GM19240 (cell line): ENCODE data around the gene GLI1.
A peak's percentile ranks its signal among the peaks of the same experiment; 100 is the strongest.
"Not testable (repeated sequence)": the region's sequence is repeated elsewhere in the genome, so short reads cannot be mapped to it uniquely, and the experiment has no call there.

Source experiments
- DNase-seq: peaks from one replicate; pipeline ENCODE4 v3.0.0; 2011; ENCODE audit warnings: low spot score; ENCODE audit not compliant: insufficient read length

The GLI1 gene

DNA sequence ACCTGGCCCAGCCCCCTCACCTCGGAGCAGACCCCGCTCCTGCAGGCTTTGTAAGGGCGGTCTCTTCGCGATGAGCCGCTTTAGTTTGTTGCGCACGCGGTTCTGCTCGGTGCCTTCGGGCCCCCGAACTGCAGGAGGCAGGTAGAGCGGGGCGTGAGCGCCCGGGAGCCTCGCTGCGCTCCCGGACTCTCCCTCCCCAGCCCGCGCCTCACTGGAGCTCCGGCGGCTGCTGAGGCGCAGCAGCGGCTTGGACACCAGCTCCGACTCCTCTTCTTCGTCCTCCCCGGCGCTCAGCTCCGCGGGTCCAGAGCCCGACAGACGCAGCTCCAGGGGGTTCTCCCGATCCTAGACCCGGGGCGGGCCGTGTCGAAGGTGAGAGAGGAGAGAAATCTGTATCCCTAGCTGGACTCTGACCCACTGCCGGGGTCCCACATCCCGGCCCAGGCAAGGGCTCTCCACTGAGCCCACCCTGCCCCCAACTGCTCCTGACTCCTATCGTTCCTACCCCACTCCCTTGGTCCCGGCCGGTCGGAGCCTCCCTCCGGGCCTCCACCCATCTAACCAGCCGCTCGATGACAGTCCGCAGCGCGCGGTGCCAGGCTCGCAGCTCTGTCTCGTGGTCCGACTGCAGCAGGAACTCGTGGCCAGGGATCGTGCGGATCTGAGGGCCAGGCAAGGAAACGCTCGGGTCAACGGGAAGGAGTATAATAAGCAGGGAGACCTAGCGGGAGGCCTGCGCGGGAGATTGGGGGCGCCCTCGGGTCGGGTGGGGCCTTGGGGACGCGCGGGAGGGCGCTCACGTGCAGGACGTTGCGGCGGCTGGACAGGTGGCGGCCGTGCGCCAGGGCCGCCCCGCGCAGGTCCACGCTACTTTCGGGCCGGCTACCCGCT, 15.9 kb downstream of the GLI1 start:
- DNase-seq = no peak

GRCh38 chr12:57476162-57476992, 16.8 kb downstream of the GLI1 start:
- no peak for DNase-seq

DNA sequence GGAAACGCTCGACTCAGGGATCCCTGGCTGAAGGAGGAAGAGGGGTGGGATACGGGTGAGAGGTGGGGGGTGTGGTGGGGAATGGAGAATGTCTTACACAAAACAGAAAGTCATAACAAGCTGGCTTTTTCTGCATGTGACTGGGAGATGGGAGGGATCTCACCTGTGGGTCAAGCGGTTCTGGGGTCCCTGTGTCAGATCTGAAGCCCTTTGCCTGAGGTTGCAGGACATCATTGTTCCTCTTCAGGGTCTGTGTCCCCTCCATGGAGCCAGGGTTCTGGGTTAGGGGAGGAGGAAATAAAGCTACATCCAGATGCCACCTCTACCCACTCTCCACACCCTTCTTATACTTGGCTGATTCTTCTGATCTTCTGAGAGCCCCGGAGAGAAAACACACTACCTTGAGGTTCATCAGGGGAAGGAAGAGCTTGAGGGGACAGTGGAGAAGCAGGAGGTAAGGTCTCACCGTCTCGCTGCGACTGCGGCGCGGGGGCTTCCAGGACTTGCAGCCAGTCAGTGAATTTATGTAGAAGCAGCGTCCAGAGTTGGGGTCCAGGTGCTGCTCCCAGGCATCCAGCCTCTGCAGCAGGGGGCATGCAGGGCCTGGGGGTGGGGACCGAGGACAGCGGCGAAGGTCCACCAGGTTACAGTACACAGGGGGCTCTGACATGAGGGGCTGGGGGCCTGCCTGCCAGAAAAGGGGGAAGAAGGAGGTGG, 17.6 kb downstream of the GLI1 start:
- no peak for DNase-seq

DNA sequence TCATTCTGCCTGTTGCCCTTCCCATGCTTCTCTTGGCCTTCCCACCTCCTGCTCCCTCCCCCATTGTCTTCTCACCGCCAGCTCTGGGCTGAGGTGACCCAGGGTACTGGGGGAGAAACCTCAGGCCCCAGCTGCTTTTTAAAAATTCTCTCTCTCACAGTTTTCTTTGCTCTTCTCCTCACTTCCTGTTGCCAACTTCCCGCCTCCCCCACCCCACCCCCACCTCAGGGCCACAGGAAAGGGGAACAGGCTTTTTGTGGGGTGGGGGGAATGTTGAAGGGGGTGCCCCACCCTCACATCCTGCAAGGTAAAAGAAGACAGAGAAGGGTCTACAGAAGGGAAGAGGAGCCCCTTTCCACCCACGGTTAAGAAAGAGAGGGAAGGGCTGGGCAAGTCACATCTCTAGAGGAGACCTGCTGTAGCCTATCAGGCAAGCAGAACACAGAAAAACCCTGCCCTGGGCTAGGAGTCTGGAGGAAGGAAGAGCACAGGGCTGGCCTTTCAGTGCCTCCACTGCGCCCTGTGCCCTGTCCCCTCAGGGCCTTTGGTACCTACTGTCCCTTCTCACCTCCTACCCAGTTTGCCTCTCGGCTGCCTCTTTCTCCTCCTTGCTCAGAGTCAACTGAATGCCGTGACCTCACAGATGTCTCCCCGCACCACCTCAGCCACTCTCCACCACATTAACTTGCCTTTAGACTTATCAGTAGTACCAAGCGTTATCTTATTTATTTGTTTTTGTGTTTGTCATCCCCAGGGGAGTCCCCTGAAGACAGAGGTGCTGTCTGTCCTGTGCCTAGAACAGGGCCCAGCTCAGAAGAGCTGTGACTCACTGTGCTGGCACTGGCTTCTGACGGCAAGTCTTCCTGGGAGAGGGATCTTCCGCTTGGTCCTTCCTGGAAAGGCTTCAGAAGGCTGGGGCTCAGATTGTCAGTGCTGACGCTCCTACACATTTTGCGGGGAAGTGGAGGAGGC, 18.4 kb downstream of the GLI1 start:
- DNase-seq = no peak

GRCh38 chr12:57479043-57479375, 19.4 kb downstream of the GLI1 start:
- DNase-seq = no peak

GRCh38 chr12:57479376-57480115, 20.0 kb downstream of the GLI1 start, which contains the start of gene ARHGAP9:
Gene ARHGAP9, minus strand, starts transcription at chr12:57479866. Its CDS starts 460 bp downstream, at chr12:57479406.
- no peak for DNase-seq

DNA sequence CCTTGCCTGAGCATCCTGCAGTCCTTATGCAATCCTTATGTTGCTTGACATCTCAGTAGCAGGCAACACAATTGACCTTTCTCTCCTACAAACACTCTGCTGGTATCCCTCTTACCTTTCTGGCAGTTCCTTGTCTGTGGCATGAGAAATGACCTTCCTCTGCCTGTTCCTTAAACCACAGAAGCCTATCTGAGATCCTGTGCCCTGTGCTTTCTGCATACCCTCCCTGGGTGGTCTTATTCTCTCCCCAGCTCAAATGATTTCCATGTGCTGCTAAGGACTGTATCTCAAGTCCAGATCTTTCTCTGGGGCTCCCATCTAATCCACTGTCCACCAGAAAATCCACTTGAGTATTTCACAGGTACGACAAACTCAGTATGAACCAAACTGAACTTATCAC, 22.1 kb downstream of the GLI1 start:
- no peak for DNase-seq

GRCh38 chr12:57483466-57483865, 23.9 kb downstream of the GLI1 start:
- no peak for DNase-seq

DNA sequence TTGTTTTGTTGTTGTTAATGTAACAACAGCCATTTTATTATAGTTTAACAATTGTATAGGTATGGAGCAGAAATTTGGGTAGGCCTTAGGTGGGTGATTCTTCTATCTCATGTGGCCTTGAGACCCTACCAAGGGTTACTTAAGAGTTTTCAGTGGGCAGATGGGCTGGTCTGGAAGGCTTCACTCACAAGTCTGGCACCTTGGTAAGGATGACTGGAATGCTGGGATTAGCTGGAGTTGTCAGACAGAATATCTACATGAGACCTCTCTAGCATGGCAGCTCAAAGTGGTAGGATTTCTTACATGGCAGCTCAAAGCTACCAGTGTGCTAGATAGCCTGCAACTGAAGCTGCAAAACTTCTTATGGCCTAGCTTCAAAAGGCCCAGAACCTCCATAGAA, 26.1 kb downstream of the GLI1 start:
- no peak for DNase-seq

DNA sequence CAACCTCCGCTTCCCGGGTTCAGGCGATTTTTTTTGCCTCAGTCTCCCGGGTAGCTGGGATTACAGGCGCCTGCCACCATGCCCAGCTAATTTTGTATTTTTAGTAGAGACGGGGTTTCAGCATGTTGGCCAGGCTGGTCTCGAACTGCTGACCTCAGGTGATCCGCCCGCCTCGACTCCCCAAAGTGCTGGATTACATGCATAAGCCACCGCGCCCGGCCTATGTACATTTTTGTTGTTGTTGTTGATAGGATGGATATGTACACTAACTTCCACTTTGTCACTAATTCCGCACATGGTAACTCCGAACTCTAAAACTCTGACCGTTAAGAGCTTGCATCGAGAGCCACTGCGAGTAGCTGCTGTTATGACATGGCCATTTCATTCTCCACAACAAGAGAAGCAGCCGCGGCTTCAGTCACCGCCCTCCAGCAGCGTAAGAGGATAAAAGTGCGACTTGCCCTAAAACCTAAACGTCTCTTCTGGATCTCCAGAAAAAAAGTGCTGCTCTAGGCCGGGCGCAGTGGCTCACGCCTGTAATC, 27.5 kb downstream of the GLI1 start:
- DNase-seq = no peak

DNA sequence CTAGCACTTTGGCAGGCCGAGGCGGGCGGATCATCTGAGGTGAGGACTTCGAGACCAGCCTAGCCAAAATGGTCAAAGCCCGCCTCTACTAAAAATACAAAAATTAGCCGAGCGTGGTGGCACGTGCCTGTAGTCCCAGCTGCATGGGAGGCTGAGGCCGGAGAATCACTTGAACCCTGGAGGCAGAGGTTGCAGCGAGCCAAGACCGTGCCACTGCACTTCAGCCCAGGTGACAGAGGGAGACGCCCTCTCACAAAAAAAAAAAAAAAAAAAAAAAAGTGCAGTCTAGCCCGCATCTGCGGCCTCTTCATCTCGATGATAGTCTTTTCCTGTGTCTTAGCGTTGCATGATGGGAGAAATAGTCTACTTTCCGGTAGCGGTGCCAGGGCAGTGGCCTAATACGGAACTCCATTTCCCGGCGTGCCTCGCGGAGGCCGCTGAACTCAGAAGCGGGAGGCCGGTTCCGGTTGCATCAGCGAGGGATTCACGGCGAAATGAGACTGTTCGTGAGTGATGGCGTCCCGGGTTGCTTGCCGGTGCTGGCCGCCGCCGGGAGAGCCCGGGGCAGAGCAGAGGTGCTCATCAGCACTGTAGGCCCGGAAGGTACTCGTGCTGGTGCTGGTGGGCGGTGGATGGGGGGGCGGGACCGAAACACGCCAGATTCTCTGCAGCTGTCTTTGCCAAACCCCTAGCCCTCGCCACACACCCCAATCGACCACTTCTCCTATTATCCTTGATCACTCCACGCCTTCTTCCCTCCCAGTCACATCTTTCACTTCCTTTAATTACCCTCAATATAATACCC, 28.2 kb downstream of the GLI1 start, which contains the start of gene MARS1:
Gene MARS1, plus strand, starts transcription at position 472 of the 805 bp plus-strand sequence. Its CDS starts 23 bp downstream, at position 495.
- DNase-seq = peak; percentile 92

DNA sequence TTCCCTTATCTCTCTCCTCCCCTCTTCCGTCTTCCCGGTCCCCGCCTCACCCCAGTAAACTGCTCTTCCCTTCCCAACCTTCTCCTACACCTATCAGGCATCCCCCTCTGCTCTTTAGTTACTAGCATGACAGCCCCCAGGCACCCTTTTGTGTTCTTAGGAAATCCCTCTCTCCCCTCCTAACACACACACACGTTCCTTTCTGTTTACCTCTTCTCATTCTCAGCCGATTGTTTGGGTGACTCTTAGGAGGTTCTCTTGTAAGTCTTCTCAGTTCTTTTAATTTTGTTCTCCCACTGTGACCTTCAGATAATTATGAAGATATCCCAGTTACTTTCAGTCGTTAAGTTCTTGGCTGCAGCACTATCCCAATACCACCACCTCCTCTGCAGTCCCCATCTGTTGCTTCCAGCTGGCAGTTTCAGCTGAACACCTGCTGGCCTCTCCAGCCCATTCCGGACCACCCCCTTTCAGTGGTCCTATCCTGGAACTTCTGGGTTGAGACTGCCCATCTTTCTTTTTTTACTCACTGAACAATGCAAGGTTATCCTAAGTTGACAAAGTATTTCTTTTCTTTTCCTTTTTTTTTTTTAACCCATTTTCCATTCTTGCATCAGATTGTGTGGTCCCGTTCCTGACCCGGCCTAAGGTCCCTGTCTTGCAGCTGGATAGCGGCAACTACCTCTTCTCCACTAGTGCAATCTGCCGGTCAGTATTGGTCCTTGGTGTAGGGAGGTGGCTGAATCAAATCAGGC, 29.0 kb downstream of the GLI1 start:
- no peak for DNase-seq

DNA sequence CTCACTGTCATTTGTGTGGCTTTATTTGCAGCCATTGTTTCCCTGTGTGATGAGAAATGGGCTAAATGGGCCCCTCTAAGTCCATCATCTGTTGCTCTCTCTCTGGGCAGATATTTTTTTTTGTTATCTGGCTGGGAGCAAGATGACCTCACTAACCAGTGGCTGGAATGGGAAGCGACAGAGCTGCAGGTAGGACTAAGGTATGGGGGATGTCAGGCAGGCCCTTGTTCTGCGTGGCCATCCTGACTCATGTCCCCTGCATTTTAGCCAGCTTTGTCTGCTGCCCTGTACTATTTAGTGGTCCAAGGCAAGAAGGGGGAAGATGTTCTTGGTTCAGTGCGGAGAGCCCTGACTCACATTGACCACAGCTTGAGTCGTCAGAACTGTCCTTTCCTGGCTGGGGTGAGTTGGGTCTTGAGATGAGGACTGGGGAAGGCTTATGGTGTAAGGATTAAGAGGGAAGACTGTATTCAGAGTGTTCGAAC, 29.6 kb downstream of the GLI1 start:
- no peak for DNase-seq

- DNase-seq = no peak
Observed at GRCh38 chr12:57490126-57490525, 30.5 kb downstream of the GLI1 start.

DNA sequence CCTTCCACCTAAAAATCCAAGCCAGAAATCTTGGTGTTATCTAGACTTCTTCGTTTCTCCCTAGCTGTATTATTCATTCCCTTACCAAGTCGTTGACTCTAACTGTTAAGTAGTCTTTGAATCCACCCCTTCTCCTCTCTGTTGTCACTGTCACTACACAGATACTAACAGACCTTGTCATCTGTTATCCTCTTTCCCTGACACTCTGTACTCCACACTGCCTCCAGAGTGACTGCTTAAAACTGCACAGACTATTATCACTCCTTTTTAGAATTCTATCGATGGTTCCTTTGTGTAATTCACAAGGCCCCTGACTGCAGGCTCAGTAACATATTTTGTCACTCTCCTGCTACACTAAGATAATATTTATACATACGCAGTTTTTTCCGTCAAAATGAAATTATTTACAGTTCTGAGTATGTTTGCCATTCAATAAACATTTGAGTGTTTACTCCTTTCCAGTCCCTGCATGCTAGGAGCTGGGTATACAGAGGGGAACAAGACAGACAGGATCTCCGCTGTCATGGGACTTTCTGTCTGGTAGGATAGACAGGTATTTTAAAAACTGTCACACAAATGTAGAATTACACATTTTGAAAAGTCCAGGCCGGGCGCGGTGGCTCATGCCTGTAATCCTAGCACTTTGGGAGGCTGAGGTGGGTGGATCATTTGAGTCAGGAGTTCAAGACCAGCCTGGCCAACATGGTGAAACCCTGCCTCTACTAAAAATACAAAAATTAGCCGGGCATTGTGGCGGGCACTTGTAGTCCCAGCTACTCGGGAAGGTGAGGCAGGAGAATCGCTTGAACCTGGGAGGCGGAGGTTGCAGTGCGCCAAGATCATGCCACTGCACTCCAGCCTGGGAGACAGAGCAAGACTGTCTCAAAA, 32.1 kb downstream of the GLI1 start:
- DNase-seq = no peak

DNA sequence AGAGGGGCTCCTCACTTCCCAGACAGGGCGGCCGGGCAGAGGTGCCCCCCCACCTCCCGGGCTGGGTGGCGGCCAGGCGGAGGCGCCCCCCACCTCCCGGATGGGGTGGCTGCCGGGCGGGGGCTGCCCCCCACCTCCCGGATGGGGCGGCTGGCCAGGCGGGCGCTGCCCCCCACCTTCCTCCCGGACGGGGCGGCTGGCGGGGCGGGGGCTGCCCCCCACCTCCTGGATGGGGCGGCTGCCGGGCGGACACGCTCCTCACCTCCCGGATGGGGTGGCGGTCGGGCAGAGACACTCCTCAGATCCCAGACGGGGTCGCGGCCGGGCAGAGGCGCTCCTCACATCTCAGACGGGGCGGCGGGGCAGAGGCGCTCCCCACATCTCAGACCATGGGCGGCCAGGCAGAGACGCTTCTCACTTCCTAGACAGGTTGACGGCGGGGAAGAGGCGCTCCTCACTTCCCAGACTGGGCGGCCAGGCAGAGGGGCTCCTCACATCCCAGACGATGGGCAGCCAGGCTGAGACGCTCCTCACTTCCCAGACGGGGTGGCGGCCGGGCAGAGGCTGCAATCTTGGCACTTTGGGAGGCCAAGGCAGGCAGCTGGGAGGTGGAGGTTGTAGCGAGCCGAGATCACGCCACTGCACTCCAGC, 35.6 kb downstream of the GLI1 start:
- not testable (repeated sequence) for DNase-seq
